HG03439 (cell line): ENCODE data around the gene PPP1R3F.

Source experiments
- ATAC-seq: cut with Tn5 transposase; IDR thresholded peaks from one replicate; pipeline ENCODE4 v1.9.1; 2021; ENCODE audit warnings: mild to moderate bottlenecking, moderate library complexity; ENCODE audit not compliant: unreplicated experiment

Gene PPP1R3F

GRCh38 chrX:49247916-49248811 is 21.4 kb upstream of the PPP1R3F start:
- no peak for ATAC-seq

- no peak for ATAC-seq
Observed at GRCh38 chrX:49249071-49249470, 20.5 kb upstream of the PPP1R3F start.

- ATAC-seq, result no peak
Observed at GRCh38 chrX:49249616-49250015, 20.0 kb upstream of the PPP1R3F start.

DNA sequence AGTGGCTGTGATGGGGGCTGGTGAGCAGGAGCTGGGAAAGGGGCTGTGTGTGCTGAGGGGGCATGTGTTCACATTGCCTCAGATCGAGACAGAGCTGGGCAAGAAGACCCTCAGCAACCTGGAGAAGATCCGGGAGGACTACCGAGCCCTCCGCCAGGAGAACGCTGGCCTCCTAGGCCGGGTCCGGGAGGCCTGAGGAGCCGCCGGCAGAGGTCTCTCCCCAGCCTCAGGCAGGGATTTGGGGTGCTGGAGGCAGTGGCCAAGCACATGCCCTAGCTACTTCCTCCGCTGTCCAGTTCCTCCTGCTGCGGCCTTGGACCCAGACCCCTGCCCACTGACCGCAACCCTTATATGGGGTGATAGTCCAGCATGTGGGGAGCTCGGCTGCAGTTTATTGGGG is 19.5 kb upstream of the PPP1R3F start:
- ATAC-seq, result no peak

GRCh38 chrX:49250578-49250977 is 19.0 kb upstream of the PPP1R3F start:
- ATAC-seq, result no peak

GRCh38 chrX:49251325-49251724 is 18.3 kb upstream of the PPP1R3F start:
- no peak for ATAC-seq

DNA sequence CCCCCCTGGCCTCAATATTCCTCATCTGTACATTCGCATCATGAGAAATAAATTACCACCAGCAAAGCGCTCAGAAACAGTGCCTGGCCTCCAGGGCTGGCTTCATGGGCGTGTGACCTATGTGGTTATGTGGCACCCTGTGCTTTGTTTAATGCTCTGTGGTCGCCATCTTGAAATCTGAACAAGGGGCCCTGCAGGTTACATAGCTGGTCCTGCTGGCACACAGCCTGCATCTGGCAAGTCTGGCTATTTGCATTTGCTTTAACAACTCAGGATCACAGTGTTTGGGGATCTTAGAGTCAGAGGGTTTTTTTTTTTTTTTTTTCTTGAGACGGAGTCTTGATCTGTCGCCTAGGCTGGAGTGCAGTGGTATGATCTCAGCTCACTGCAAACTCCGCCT is 15.0 kb upstream of the PPP1R3F start:
- ATAC-seq, result no peak

DNA sequence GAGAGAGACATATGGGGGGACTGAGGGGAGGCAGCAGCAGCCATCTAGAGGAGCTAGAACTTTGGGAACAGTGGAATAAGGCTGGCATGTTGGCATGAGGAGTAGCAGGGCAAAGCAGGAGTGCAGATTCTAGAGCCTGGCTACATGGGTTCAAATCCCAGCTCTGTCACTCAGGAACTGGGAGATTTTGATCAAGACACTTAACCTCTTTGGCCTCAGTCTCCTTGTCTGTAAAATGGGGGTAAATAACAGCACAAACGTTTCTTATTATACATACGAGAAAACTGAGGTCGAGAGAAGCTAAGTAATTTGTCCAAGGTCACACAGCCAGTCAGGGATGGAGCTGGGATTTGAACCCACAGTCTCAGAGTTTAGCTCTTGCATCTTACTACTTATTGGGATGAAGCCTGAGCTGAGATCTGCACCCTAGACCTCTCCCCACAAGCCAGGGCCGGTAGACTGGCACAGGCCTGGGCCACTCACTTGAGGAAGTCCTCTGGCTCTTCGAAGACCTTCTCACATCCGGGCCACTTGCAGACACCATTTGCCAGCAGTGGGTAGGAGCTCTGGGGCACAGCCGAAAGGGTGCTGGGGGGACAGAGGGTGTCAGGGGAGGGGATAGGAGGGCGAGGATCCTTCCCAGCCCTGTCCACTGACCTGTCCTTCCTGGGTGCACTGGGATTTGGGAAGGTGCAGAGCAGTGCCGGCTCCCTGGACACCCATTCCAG is 13.2 kb upstream of the PPP1R3F start:
- no peak for ATAC-seq

DNA sequence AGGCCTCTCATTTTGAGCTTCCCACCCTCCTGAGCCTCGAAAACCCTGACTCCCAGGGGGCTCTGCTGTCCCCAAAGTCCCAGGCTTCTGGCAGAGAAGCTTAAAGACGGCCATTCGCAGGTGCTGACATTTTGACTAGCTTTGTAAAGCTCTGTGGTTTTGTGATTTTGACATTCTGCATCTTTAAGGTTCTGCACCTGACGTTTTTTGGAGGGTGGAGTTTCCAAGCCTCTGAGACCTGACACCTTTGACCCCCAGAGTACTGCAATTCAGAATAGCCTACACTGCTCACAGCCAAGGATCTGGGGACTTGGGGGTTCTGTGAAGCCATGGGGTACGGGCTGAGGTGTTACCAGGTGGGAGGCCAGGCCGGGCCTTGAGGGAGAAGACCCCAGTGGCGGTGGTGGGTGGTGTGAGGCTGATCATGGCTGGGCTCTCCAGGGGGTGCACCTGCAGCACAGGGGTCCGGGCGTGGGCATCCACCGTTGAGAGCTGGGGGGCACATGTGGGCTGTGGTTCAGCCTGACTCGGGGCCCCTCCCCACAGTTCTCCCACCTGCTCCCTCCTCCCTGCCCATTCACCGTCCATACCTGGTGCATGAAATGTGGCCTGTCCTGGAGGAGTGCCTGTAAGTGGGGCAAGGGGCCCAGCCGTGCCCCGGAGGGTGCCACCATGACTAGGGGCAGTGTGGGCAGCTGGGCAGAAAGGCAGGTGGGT is 12.4 kb upstream of the PPP1R3F start:
- no peak for ATAC-seq

DNA sequence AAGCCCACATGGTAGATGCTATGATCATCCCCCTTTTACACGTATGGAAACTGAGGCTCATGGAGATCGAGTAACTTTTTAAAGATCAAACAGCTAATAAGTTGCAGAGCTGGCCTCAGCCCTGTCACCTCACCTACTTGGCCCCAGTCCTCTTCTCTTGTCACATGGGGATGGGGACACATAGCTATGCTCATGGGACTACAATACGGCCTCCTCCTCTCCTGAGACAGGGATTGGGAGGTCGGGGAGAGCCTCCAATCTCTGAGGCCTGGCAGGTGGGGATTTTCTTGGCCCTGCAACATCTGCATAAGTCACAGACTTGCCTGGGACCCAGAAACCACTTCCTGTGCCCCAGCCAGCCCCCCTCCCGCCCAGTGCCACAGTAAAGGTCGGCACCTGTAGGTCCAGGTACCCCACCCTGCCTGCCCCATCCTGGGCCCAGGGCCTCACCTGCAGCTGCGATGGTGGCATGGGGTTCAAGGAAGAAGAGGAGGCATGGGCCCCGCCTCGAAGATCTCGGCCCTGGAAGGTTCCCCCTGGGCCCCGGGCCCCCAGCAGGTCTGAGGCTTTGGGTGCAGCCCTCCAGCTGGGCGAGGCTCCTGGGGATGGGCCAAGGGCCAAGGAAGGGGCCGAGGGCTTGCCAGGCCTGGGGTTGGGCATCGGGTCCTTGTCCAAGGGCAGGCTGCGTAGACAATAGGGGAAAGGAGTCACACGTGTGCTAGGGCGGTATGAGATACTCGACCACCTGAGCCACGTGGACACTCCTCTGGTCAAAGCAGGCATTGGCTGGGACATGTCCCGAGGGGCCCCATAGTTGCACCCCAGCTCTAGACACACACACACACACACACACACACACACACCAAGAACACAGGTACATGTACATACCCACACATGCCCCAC is 11.5 kb upstream of the PPP1R3F start:
- ATAC-seq, result no peak

- ATAC-seq, result no peak
Observed at GRCh38 chrX:49258749-49259124, 10.9 kb upstream of the PPP1R3F start.

- ATAC-seq, result no peak
Observed at GRCh38 chrX:49260221-49260985, 9.2 kb upstream of the PPP1R3F start.

DNA sequence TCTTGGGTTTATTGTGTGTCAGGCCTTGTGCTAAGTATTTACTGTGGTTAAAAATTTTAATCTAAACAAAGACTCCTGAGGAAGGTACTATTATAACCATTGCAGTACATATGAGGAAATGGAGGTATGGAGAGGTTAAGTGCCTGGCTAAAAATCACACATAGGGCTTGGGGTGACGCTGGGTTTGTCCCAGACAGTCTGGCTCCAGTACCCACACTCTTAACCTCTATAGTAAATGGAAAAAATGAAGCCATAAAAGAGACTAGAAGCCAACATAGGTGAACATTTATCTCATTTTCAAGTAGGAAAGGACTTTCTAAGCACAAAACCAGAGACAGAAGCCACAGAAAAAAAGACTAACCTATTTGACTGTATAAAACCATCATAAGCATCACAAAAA is 7.0 kb upstream of the PPP1R3F start:
- ATAC-seq, result no peak

DNA sequence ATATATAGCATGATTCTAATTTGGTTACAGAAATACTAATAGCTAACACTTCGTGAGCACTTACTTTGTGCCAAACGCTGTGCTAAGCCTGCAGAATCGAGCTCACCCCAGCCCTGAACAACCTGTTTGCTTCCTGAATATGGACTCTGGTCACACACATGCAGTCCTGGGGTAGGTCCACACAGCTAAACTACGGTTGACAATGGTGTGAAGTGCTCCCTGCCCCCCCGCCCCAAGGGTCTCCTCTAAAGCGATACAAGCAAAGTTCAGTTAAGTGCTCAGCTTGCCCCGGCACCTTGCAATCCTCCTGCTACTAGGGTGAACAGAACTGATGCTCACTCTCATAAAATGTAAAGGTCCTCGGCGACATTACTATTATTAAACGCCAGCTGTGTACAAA is 6.0 kb upstream of the PPP1R3F start:
- ATAC-seq, result no peak

DNA sequence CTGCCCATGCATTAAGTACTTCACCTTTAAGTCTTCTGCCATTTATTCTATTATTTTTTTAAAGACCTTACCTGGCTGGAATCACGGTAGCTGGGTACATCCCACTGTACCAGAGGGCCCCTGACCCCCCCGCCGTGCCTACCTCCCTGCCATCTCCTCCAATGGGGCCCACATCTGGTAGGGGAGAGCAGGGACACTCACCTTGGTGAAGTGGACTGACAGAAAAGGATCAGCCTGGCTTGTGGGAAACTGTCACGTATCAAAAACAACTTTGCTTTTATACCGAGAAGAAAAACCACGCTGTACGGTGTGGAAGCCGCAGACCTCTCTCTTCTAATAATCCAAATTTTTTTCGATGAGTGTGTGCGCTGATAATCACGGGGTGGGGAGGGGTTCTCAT is 5.1 kb upstream of the PPP1R3F start, which contains the start of gene FOXP3:
Gene FOXP3 (minus strand): TSS at position 251 of the 400 bp plus-strand sequence. CDS start 6,205 bp downstream, outside the sequence.
- ATAC-seq, result no peak

- no peak for ATAC-seq
Observed at GRCh38 chrX:49266523-49267445, 2.8 kb upstream of the PPP1R3F start.

DNA sequence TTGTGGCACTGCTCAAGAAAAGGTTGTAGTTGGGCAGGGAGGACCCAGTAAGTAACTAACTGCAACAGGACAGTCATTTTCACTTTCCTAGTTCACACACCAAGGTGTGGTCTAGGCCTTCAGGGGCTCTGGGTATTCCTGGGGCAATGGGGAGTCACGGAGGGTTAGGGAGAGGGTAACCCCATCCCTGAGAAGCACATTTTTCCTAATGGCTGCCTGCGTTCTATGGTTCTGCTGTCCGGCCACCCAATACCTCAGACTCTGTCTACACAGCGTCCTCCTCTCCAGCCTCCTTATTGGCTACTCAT is 937 bp upstream of the PPP1R3F start:
- ATAC-seq, result no peak

DNA sequence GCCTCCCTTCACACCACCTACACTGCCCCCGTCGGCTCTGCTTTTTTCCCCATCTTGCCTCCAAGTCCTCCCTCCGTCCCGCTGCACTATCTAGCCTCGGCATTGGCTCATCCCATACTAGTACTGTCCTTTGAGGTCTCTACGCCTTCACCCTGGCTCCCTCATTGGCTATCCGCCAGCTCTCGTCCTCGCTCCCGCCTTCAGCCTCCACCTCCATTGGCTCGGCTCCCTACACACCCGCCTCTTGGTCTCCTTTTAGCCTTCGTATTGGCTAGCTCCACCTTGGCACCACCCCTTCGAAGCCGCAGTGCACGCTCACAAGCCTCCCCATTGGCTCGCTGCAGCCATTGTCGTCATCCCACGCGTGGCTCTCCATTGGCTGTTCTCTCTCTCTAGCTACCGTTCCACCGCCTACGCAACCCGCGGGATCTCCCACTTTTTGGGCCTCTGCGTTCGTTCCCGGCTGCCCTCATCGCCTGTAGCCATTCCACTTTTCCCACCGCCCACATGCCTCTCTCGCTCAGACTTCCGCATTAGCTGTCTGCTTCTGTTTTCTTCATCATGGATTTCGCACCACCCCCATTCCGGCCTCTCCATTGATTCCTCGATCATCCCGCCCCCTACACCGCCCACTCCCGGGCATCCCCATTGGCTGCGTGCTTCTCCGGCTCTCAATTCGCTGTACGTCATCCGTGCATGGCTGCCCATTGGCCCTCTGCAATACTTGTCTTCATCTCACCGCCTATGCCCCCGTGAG is 405 bp upstream of the PPP1R3F start:
- peak; percentile 92 for ATAC-seq
